Natural killer cell (primary cell): ENCODE measurements around the gene DHCR24. TPM values are rescaled to one million over a fixed set of nuclear protein-coding genes. Genes with fewer than 3 reads are reported as not detected.

Source experiments
- ATAC-seq, 3 donors: fragments of 150-1000 bp in 2 of 3; fragments of 200-7000 bp in 1 of 3; cut with Tn5 transposase; 1 replicate in 1 of 3; 2 replicates in 2 of 3; pipeline ENCODE4 v1.10.0; 2021; ENCODE audit warnings: mild to moderate bottlenecking in 2 of 3, moderate library complexity in 2 of 3
- DNase-seq, 2 donors: peaks; one replicate each; pipeline versions ENCODE4 v3.0.0 to v3.0.0-alpha.2; 2013 to 2021; ENCODE audit warnings: mixed read lengths in 1 of 2
- H3K27ac ChIP-seq: one replicate; pipeline ENCODE4 v1.5.1; 2013; ENCODE audit warnings: mild to moderate bottlenecking, low read length
- H3K27me3 ChIP-seq: one replicate; pipeline ENCODE4 v1.6.1; 2013; ENCODE audit warnings: low read length; ENCODE audit not compliant: control insufficient read depth, insufficient read depth
- H3K36me3 ChIP-seq: one replicate; pipeline ENCODE4 v1.6.1; 2013; ENCODE audit warnings: low read length; ENCODE audit not compliant: control insufficient read depth, insufficient read depth
- H3K4me1 ChIP-seq: one replicate; pipeline ENCODE4 v1.6.1; 2013; ENCODE audit warnings: low read length; ENCODE audit not compliant: control insufficient read depth, insufficient read depth
- H3K4me3 ChIP-seq: one replicate; pipeline ENCODE4 v1.5.1; 2013; ENCODE audit warnings: low read length
- H3K9me3 ChIP-seq: one replicate; pipeline ENCODE4 v1.6.1; 2013; ENCODE audit warnings: low read length; ENCODE audit not compliant: control insufficient read depth, insufficient read depth
- H3K27ac Mint-ChIP-seq, 2 donors: one replicate each; pipeline ENCODE4 v1.8.0; 2022; ENCODE audit warnings: mild to moderate bottlenecking in 2 of 2, mixed read lengths in 2 of 2, moderate library complexity in 1 of 2
- H3K27me3 Mint-ChIP-seq, 2 donors: one replicate each; pipeline ENCODE4 v1.8.0; 2022; ENCODE audit warnings: low read depth in 2 of 2, mixed read lengths in 2 of 2
- H3K36me3 Mint-ChIP-seq: one replicate; pipeline ENCODE4 v1.8.0; 2022; ENCODE audit warnings: mixed read lengths
- H3K4me1 Mint-ChIP-seq, 2 donors: one replicate each; pipeline ENCODE4 v1.8.0; 2022; ENCODE audit warnings: mixed read lengths in 2 of 2
- H3K4me3 Mint-ChIP-seq: one replicate; pipeline ENCODE4 v1.8.0; 2022; ENCODE audit warnings: mild to moderate bottlenecking, moderate library complexity, mixed read lengths
- H3K9me3 Mint-ChIP-seq, 2 donors: one replicate each; pipeline ENCODE4 v1.8.0; 2022; ENCODE audit warnings: mixed read lengths in 2 of 2
- CTCF ChIP-seq: fragments of 200-600 bp; IDR thresholded peaks from one replicate; pipeline ENCODE4 v1.8.0; 2022; ENCODE audit warnings: antibody characterized with exemption
- WGBS: methylation state at CpG from one replicate; pipeline ENCODE4 v1.1.7; 2013; ENCODE audit warnings: missing lambda C conversion rate; ENCODE audit not compliant: insufficient coverage; 5-methylcytosine and 5-hydroxymethylcytosine counted together
- intact Hi-C: fragments of 100-400 bp; cut with micrococcal nuclease; formaldehyde crosslinking; loops from one replicate; pipeline ENCODE4 v1.14.2; 2022
- total RNA-seq, 4 donors: library from RNA; stranded (reverse); fragments of 120-200 nt in 1 of 4; gene quantifications; one replicate each; pipeline versions ENCODE4 v1.2.3 to v1.2.4, GENCODE V29; 2013 to 2022

The DHCR24 gene
- total RNA-seq, 3 donors from 2014 or later (not counting 1 experiment from before 2014, with no cell fraction given) = 8.7 to 17.2 (median 10.4) TPM

GRCh38 chr1:54843449-54843848 lies 43.5 kb downstream of the DHCR24 start:
- Histone ChIP-seq H3K4me3 (no peak overlapping the region), H3K9me3 (no peaks in the 10 kb centered on the region), H3K27ac (no peak overlapping the region), H3K4me1 (no peaks in the 10 kb centered on the region), H3K36me3 (peaks cover 18% of the 10 kb centered on the region), H3K27me3 (no peaks in the 10 kb centered on the region)
- Mint-ChIP-seq H3K4me3 (no peak overlapping the region), H3K4me1 (peaks cover 0 to 14% of the 10 kb centered on the region in 2 donors), H3K9me3 (no peaks in the 10 kb centered on the region), H3K36me3 (no peaks in the 10 kb centered on the region), H3K27ac (no peak overlapping the region), H3K27me3 (no peaks in the 10 kb centered on the region)
- WGBS = 88% methylated on average over 4 of the region's 5 CpGs
- ATAC-seq = no peak
- no peak for TF ChIP-seq CTCF
- intact Hi-C loops = no loop called here
- no peak for DNase-seq

- H3K4me3 ChIP-seq = no peak overlapping the region
- 90% methylated on average over 8 of the region's 9 CpGs for WGBS
- ATAC-seq = no peak
- Mint-ChIP-seq H3K27me3 (no peaks in the 10 kb centered on the region), H3K9me3 (no peaks in the 10 kb centered on the region), H3K36me3 (no peaks in the 10 kb centered on the region), H3K4me3 (no peak overlapping the region), H3K4me1 (peaks cover 0 to 14% of the 10 kb centered on the region in 2 donors), H3K27ac (no peak overlapping the region)
- no peak for TF ChIP-seq CTCF
- DNase-seq = no peak
- H3K27ac ChIP-seq = no peak overlapping the region
- no peaks in the 10 kb centered on the region for H3K9me3 ChIP-seq
- intact Hi-C loops = no loop called here
- no peaks in the 10 kb centered on the region for H3K27me3 ChIP-seq
- H3K4me1 ChIP-seq = no peaks in the 10 kb centered on the region
- H3K36me3 ChIP-seq = peaks cover 18% of the 10 kb centered on the region
These were observed 44.0 kb downstream of the DHCR24 start for GRCh38 chr1:54842963-54843362.

GRCh38 chr1:54842206-54842915 lies 44.6 kb downstream of the DHCR24 start:
- DNase-seq = no peak
- no peak overlapping the region for H3K4me3 ChIP-seq
- Mint-ChIP-seq H3K9me3 (no peaks in the 10 kb centered on the region), H3K27ac (no peak overlapping the region), H3K4me3 (no peak overlapping the region), H3K4me1 (peaks cover 0 to 9% of the 10 kb centered on the region in 2 donors), H3K27me3 (no peaks in the 10 kb centered on the region), H3K36me3 (no peaks in the 10 kb centered on the region)
- no peaks in the 10 kb centered on the region for H3K4me1 ChIP-seq
- ATAC-seq = no peak
- TF ChIP-seq CTCF = no peak
- intact Hi-C loops = no loop called here
- 93% methylated on average over 10 of the region's 10 CpGs for WGBS
- no peak overlapping the region for H3K27ac ChIP-seq
- H3K27me3 ChIP-seq = no peaks in the 10 kb centered on the region
- H3K9me3 ChIP-seq = no peaks in the 10 kb centered on the region
- peaks cover 18% of the 10 kb centered on the region for H3K36me3 ChIP-seq

- Mint-ChIP-seq H3K4me3 (no peak overlapping the region), H3K9me3 (no peaks in the 10 kb centered on the region), H3K4me1 (peaks cover 0 to 5% of the 10 kb centered on the region in 2 donors), H3K27ac (no peak overlapping the region), H3K27me3 (no peaks in the 10 kb centered on the region), H3K36me3 (no peaks in the 10 kb centered on the region)
- no peak for DNase-seq
- WGBS = 58% methylated on average over 2 of the region's 2 CpGs
- intact Hi-C loops = no loop called here
- no peaks in the 10 kb centered on the region for H3K4me1 ChIP-seq
- no peaks in the 10 kb centered on the region for H3K27me3 ChIP-seq
- TF ChIP-seq CTCF = no peak
- no peak for ATAC-seq
- H3K27ac ChIP-seq = no peak overlapping the region
- H3K36me3 ChIP-seq = peaks cover 22% of the 10 kb centered on the region
- no peaks in the 10 kb centered on the region for H3K9me3 ChIP-seq
- H3K4me3 ChIP-seq = no peak overlapping the region
These were observed 47.2 kb downstream of the DHCR24 start for GRCh38 chr1:54839824-54840223.
